Osteoblast (primary cell): ENCODE results near the gene MYO15B. TPM values are rescaled to one million over a fixed set of nuclear protein-coding genes. Genes with fewer than 3 reads are reported as not detected.

Experiments
- DNase-seq: peaks from one replicate; pipeline ENCODE4 v3.0.0; 2011; ENCODE audit warnings: low spot score, mixed read lengths; ENCODE audit not compliant: insufficient read length; ENCODE audit errors: missing footprints
- H2AFZ ChIP-seq: 2 replicates; pipeline ENCODE4 v1.6.0; 2011; ENCODE audit warnings: mild to moderate bottlenecking, low read length
- H3K27ac ChIP-seq: 2 replicates; pipeline ENCODE4 v1.5.1; 2011; ENCODE audit warnings: mild to moderate bottlenecking, low read depth, low read length, moderate library complexity
- H3K27me3 ChIP-seq: 2 replicates; pipeline ENCODE4 v1.6.0; 2012; ENCODE audit warnings: mild to moderate bottlenecking, control low read depth, inconsistent platforms, low read length, moderate library complexity; ENCODE audit not compliant: insufficient read depth
- H3K36me3 ChIP-seq: 2 replicates; pipeline ENCODE4 v1.5.1; 2011; ENCODE audit warnings: mild to moderate bottlenecking, low read length, control low read depth, moderate library complexity; ENCODE audit not compliant: insufficient read depth
- H3K4me1 ChIP-seq: 2 replicates; pipeline ENCODE4 v1.5.1; 2011; ENCODE audit warnings: mild to moderate bottlenecking, low read length, control low read depth, moderate library complexity; ENCODE audit not compliant: insufficient read depth
- H3K4me2 ChIP-seq: 2 replicates; pipeline ENCODE4 v1.6.0; 2011; ENCODE audit warnings: mild to moderate bottlenecking, low read length; ENCODE audit not compliant: insufficient read depth
- H3K4me3 ChIP-seq: fragments of 200-600 bp; sonication (generic); 3 replicates; pipeline ENCODE4 v1.5.1; 2012; ENCODE audit warnings: mild to moderate bottlenecking, low read length, inconsistent platforms; ENCODE audit not compliant: insufficient read depth
- H3K79me2 ChIP-seq: 2 replicates; pipeline ENCODE4 v1.6.0; 2012; ENCODE audit warnings: mild to moderate bottlenecking, low read length, control low read depth, inconsistent platforms; ENCODE audit not compliant: insufficient read depth
- H3K9me3 ChIP-seq: 2 replicates; pipeline ENCODE4 v1.5.1; 2011; ENCODE audit warnings: low read depth, low read length, control low read depth
- H4K20me1 ChIP-seq: 2 replicates; pipeline ENCODE4 v1.6.0; 2012; ENCODE audit warnings: mild to moderate bottlenecking, low read length, control low read depth; ENCODE audit not compliant: insufficient read depth
- total RNA-seq: library from RNA; depleted of rRNA; stranded (reverse); fragments of >200 nt; gene quantifications from 2 replicates; pipeline ENCODE4 v1.2.3, GENCODE V29; 2012
- TF ChIP-seq, protein P1 (sequence below): IDR thresholded peaks from 2 replicates; pipeline ENCODE4 v1.5.1; 2011; ENCODE audit warnings: mild to moderate bottlenecking, low read depth, low read length, moderate library complexity; ENCODE audit errors: extremely low read depth

Gene MYO15B
- total RNA-seq, 1 donor: 1.4 TPM

DNA sequence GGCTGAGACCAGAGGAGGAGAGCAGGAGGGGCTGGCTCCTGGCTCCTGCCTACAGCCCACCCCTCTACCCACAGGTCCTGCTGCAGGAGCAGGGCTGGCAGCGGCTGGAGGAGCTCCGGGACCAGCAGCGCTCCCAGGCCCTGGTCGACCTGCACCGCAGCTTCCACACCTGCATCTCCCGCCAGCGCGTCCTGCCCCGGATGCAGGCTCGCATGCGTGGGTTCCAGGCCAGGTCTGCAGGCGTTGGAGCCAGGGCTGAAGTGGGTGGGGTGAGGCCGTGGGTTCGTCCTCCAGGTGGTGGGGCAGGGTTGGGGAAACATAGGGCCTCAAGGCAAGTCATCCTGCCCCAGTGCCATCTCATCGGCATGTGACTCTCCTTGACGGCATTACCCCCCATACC is 18.2 kb downstream of the MYO15B start:
- Histone ChIP-seq H3K9me3 (no peaks in the 10 kb centered on the region), H3K4me3 (no peak overlapping the region), H3K27me3 (no peaks in the 10 kb centered on the region), H4K20me1 (no peaks in the 10 kb centered on the region), H2AFZ (no peak overlapping the region), H3K4me2 (no peak overlapping the region), H3K27ac (no peak overlapping the region), H3K36me3 (no peaks in the 10 kb centered on the region), H3K79me2 (no peaks in the 10 kb centered on the region), H3K4me1 (no peaks in the 10 kb centered on the region)
- TF ChIP-seq, protein P1, sequence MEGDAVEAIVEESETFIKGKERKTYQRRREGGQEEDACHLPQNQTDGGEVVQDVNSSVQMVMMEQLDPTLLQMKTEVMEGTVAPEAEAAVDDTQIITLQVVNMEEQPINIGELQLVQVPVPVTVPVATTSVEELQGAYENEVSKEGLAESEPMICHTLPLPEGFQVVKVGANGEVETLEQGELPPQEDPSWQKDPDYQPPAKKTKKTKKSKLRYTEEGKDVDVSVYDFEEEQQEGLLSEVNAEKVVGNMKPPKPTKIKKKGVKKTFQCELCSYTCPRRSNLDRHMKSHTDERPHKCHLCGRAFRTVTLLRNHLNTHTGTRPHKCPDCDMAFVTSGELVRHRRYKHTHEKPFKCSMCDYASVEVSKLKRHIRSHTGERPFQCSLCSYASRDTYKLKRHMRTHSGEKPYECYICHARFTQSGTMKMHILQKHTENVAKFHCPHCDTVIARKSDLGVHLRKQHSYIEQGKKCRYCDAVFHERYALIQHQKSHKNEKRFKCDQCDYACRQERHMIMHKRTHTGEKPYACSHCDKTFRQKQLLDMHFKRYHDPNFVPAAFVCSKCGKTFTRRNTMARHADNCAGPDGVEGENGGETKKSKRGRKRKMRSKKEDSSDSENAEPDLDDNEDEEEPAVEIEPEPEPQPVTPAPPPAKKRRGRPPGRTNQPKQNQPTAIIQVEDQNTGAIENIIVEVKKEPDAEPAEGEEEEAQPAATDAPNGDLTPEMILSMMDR: no peak
- no peak for DNase-seq

GRCh38 chr17:75607086-75607485 is 19.5 kb downstream of the MYO15B start:
- Histone ChIP-seq H3K79me2 (no peaks in the 10 kb centered on the region), H2AFZ (no peak overlapping the region), H4K20me1 (no peaks in the 10 kb centered on the region), H3K27ac (no peak overlapping the region), H3K9me3 (no peaks in the 10 kb centered on the region), H3K36me3 (no peaks in the 10 kb centered on the region), H3K4me3 (no peak overlapping the region), H3K4me1 (no peaks in the 10 kb centered on the region), H3K27me3 (no peaks in the 10 kb centered on the region), H3K4me2 (no peak overlapping the region)
- no peak for DNase-seq
- TF ChIP-seq, protein P1: no peak

DNA sequence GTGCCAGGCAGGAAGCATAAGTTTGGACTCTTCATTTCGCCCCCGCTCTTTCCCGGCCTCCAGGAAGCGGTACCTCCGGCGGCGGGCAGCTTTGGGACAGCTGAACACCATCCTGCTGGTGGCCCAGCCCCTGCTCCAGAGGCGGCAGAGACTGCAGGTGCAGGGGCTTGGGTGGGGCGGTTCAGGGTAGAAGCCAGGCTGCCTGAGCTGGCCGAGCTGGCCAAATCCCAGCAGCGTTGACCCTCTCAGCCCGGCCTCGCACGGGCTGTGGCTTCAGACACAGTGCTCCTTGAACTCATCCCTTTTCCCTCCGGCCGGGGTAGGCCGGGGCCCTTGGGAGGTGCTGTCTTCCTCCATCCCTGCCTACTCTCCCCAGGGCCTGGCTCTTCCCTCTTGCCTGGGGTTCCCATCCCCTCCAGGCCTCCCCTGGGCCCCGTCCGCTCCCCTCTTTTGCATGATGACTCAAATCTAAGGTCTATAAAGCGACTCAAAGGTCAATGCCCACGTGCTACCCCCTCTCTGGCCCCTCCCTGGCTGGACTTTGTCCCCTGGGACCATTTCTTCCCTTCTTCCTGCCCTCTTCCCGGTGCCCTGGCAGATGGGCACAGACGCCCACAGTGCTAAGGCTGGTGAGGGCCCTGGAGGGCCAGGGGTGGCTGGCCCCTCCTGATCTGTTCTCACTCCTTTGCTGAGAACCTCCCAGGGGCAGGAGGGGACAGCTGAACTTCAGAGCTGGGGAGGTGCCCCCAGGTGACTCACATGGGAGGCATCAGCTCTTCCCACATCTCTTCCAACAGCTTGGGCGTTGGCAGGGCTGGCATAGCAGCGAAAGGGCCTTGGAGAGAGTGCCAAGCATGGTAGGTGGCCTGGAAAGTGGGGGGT is 22.7 kb downstream of the MYO15B start:
- DNase-seq: no peak

More for the DNA sequence above, 22.7 kb downstream of the MYO15B start:
- no peaks in the 10 kb centered on the region for H3K9me3 ChIP-seq
- H3K4me2 ChIP-seq: no peak overlapping the region
- H3K4me1 ChIP-seq: no peaks in the 10 kb centered on the region
- H4K20me1 ChIP-seq: no peaks in the 10 kb centered on the region
- no peak overlapping the region for H3K4me3 ChIP-seq
- TF ChIP-seq, protein P1: no peak
- H3K79me2 ChIP-seq: no peaks in the 10 kb centered on the region
- H2AFZ ChIP-seq: no peak overlapping the region
- H3K27ac ChIP-seq: no peak overlapping the region
- no peaks in the 10 kb centered on the region for H3K36me3 ChIP-seq
- H3K27me3 ChIP-seq: no peaks in the 10 kb centered on the region
